ENCODE results near the gene CD276.

Gene CD276

DNA sequence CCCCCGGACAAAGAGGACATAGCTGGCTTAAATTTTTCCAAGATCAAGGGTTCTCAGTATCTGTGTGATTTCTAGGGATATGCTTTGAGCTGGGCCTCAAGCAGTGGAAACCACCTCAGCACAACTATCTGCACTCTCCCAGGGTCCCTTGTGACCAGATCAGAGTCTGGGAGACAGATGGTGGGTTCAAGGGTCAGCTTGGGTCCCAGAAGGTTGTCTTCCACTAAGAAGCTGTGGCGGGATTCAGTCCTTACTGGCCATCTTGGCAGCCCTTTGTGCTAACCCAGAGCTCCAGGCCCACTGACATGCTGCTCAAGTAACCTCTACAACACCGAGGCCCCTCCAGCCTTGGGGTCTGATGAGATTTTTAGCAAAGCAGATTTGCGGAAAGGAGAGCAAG is 66.3 kb downstream of the CD276 start:
- Histone ChIP-seq H3K9me3 (ENCODE audit: insufficient read depth, low read depth, low read length) (no peaks in the 10 kb centered on the region), H3K4me3 (ENCODE audit: low read length) (no peak overlapping the region), H3K9ac (ENCODE audit: low read depth, low read length) (no peak overlapping the region), H3K4me1 (ENCODE audit: insufficient read depth, low read length) (peaks cover 19% of the 10 kb centered on the region; the same call in 1 of the 2 replicates), H3K36me3 (ENCODE audit: insufficient read depth, low read depth, low read length) (no peaks in the 10 kb centered on the region), H3K27me3 (ENCODE audit: insufficient read depth, low read length) (peaks cover 29% of the 10 kb centered on the region), H3K27ac (ENCODE audit: low read length) (no peak overlapping the region)

DNA sequence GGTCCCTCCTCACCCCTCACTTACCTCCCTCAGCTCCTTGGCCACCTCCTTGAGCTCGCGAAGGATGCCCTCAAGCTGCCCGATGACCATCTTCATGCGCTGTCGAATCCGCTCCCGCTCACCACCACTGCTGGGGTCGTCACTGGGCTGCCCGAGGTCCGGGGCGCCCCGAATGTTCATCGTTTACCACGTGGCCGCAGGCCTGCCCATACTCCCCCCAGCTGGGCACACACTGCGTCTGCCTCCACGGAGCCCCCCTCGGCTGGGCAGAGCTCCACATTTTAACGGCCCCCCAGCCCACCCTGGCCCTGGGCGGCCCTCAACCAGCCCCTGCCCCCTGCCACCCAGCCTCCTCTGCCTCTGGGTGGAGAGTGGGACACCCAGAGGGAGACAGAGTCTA is 66.8 kb downstream of the CD276 start:
- Histone ChIP-seq H3K4me3 (ENCODE audit: low read length) (no peak overlapping the region; the same call in 1 of the 2 replicates), H3K27ac (ENCODE audit: low read length) (no peak overlapping the region), H3K9ac (ENCODE audit: low read depth, low read length) (no peak overlapping the region), H3K9me3 (ENCODE audit: insufficient read depth, low read depth, low read length) (no peaks in the 10 kb centered on the region), H3K36me3 (ENCODE audit: insufficient read depth, low read depth, low read length) (no peaks in the 10 kb centered on the region), H3K4me1 (ENCODE audit: insufficient read depth, low read length) (peaks cover 19% of the 10 kb centered on the region; the same call in 1 of the 2 replicates), H3K27me3 (ENCODE audit: insufficient read depth, low read length) (peaks cover 29% of the 10 kb centered on the region)

DNA sequence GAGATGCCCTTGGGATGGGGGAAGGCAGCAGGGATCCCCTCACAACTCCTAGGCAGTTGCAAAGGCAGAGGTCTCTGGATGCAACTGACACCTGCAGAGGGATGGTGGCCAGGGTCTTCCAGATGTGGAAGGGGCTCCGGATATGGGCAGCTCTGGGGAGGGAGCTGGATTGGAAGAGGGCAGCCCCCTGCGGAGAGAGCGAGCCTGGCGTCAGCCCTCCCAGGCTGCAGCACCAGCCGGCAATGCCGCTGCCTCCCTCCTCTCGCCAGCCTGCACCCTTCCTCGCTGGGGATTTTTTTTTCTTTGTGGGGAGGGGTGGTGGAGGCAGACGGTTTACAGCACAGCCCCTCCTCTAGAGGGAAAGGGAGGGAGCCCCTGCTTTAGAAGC is 67.3 kb downstream of the CD276 start:
- Histone ChIP-seq H3K4me3 (ENCODE audit: low read length) (peak overlapping the region; percentile 69), H3K27me3 (ENCODE audit: insufficient read depth, low read length) (peaks cover 29% of the 10 kb centered on the region), H3K9ac (ENCODE audit: low read depth, low read length) (no peak overlapping the region), H3K36me3 (ENCODE audit: insufficient read depth, low read depth, low read length) (no peaks in the 10 kb centered on the region), H3K27ac (ENCODE audit: low read length) (no peak overlapping the region), H3K9me3 (ENCODE audit: insufficient read depth, low read depth, low read length) (no peaks in the 10 kb centered on the region), H3K4me1 (ENCODE audit: insufficient read depth, low read length) (peaks cover 17% of the 10 kb centered on the region; the same call in 1 of the 2 replicates)

DNA sequence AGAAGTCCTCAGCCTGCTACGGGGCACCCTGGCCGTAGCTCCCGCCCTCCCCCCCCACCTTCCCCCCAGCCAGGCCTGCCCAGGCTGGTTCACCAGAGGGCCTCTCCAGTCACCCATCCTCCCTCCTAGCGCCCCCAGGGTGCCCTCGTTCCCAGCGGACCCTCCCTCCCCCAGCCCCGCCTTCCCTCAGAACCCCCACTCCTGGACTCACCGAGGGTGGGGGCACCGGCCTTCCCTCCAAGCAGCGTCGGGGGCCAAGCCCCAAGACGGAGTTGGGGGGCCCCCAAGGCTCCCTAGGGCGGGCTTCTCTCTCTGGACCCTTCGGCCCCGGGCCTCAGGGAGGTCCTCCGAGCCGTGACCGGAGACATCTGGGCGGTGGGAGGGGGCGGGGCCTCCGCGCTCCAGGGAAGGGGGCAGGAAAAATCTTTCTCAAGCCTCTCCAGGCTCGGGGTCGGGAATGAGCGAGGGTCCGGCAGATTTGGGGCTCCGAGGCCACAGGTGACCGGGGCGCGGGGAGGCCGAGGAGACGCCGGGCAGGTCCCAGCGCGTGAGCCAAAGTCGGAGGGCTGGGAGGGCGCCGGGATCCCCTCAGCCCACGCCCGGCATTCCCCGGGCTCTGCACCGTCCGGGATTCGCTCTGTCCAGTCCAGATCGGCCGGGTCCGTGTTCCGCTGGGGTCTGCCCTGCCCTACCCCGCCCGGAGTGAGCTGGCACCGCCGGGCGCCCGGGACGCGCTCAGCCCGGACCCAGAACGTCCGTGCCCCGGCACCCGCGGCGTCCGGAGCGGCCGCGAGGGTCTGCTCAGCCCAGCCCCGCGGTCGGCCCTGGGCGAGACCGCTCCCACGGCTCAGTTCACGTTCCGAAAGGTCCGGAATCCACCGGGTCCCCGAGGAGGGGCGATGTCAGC is 68.0 kb downstream of the CD276 start:
- Histone ChIP-seq H3K9ac (ENCODE audit: low read depth, low read length) (no peak overlapping the region; the same call in 1 of the 2 replicates), H3K27me3 (ENCODE audit: insufficient read depth, low read length) (peaks cover 29% of the 10 kb centered on the region), H3K9me3 (ENCODE audit: insufficient read depth, low read depth, low read length) (no peaks in the 10 kb centered on the region), H3K36me3 (ENCODE audit: insufficient read depth, low read depth, low read length) (no peaks in the 10 kb centered on the region), H3K4me3 (ENCODE audit: low read length) (peak overlapping the region; percentile 69), H3K4me1 (ENCODE audit: insufficient read depth, low read length) (peaks cover 16% of the 10 kb centered on the region; the same call in 1 of the 2 replicates), H3K27ac (ENCODE audit: low read length) (no peak overlapping the region)

DNA sequence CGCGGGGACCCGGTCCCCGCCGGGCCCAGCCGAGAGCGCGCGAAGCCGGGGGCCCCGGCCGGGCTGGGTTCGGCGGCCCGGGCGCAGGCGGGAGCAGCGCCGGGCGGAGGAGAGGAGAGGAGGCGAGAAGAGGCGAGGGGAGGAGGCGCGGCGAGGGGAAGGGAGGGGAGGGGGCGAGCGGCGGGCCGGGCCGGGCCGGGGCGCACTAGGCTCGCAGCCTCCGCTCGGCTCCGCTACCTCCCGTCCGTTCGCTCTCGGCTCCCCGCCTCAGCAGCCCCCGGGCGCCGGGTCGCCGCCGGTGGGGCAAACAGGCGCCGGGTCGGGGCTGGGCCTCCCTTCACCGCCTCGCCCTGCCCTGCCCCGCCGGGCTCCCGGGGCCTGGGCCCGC is 68.6 kb downstream of the CD276 start:
- peaks cover 16% of the 10 kb centered on the region; the same call in 1 of the 2 replicates for H3K4me1 ChIP-seq (ENCODE audit: insufficient read depth, low read length)
- no peak overlapping the region; the same call in 1 of the 2 replicates for H3K9ac ChIP-seq (ENCODE audit: low read depth, low read length)
- H3K36me3 ChIP-seq (ENCODE audit: insufficient read depth, low read depth, low read length): no peaks in the 10 kb centered on the region
- peak overlapping the region; percentile 69; the same call in 1 of the 2 replicates for H3K4me3 ChIP-seq (ENCODE audit: low read length)
- no peak overlapping the region for H3K27ac ChIP-seq (ENCODE audit: low read length)
- peaks cover 29% of the 10 kb centered on the region for H3K27me3 ChIP-seq (ENCODE audit: insufficient read depth, low read length)
- H3K9me3 ChIP-seq (ENCODE audit: insufficient read depth, low read depth, low read length): no peaks in the 10 kb centered on the region

DNA sequence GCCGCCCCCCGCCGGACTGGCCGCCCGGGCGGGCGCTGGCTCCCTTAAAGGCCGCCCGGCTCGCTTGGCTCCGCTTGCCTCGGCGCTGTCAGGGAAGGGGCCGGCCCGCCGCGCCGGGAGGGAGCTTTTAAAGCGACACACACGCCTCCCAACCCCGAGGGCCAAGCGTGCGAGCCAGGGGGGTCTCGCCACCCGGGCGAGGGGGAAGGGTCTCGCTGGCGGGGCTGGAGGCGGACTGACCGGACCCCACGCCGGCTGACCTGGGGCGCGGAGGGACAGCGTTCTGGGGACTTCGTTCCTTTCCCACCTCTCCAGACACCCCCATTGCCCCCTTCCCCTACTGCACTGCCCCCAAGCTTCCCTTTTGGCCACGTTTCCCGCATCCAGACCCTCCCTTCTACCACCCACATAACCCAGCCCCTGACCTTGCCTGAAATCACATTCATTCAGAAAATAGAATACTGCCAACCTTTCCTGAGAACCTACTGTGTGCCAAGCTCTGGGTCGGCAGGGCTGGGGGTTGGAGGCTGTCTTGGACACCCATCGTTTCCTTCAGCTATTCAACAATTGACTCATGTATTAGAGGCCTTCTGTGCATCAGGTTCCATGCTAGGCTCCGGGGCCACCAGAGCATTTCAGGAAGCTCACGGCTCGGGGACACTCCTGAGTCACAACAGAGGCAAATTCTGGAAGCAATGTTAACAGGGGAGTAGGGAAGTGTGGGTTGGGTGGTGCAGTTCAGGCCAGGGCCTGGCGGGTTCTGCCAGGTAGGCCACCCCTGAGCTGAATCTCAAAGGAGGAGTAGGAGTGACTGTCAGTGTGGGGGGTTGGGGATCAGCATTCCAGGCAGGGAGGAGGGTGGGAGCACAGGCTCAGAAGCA is 69.3 kb downstream of the CD276 start, which contains the start of gene INSYN1:
TSS of gene INSYN1 (minus strand) at position 102 of the 881 bp plus-strand sequence. CDS start 2,221 bp downstream, outside the sequence.
- Histone ChIP-seq H3K4me1 (ENCODE audit: insufficient read depth, low read length) (peaks cover 15% of the 10 kb centered on the region; the same call in 1 of the 2 replicates), H3K9me3 (ENCODE audit: insufficient read depth, low read depth, low read length) (no peaks in the 10 kb centered on the region), H3K4me3 (ENCODE audit: low read length) (peak within 1 kb of the TSS; percentile 69), H3K27ac (ENCODE audit: low read length) (no peak within 1 kb of the TSS), H3K36me3 (ENCODE audit: insufficient read depth, low read depth, low read length) (no peaks in the 10 kb centered on the region), H3K9ac (ENCODE audit: low read depth, low read length) (no peak within 1 kb of the TSS; the same call in 1 of the 2 replicates), H3K27me3 (ENCODE audit: insufficient read depth, low read length) (peaks cover 29% of the 10 kb centered on the region)

DNA sequence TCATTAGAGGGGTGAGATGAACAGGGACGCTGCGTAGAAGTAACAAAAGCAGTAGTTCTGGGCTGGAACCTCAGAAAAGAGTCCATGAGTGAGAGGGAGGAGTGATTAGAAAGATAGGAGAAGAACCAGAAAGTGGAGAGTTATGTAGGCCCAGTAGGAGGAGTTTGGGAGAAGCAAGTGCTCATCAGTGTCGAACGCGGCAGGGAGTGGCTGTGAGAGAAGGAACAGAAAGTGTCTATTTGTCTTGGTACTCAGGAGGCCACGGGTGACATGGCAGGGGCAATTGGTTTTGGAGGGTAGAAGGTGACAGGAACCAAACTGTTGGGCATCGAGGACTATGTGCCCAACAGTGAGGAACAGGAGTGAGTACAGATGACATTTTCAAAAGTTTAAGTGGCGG is 70.3 kb downstream of the CD276 start:
- Histone ChIP-seq H3K27me3 (ENCODE audit: insufficient read depth, low read length) (peaks cover 32% of the 10 kb centered on the region), H3K27ac (ENCODE audit: low read length) (no peak overlapping the region), H3K4me3 (ENCODE audit: low read length) (peak overlapping the region; percentile 17; the same call in 1 of the 2 replicates), H3K9me3 (ENCODE audit: insufficient read depth, low read depth, low read length) (no peaks in the 10 kb centered on the region), H3K36me3 (ENCODE audit: insufficient read depth, low read depth, low read length) (no peaks in the 10 kb centered on the region), H3K9ac (ENCODE audit: low read depth, low read length) (no peak overlapping the region), H3K4me1 (ENCODE audit: insufficient read depth, low read length) (peaks cover 11% of the 10 kb centered on the region; the same call in 1 of the 2 replicates)

DNA sequence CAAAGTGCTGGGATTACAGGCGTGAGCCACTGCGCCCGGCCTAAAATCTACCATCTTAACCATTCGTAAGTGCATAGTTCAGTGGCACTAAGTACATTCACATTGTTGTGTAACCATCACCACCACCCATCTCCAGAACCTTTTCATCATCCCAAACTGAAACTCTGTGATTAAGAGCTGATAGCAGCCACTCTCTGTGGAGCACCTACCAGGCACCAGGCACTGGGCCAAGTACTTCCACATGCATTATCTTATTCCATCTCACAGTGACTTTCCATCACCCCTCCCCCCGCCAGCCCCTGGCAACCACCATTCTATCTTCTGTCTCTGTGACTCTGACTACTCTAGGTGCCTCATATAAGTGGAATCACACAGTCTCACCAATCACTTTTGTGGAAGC is 71.3 kb downstream of the CD276 start:
- Histone ChIP-seq H3K4me1 (ENCODE audit: insufficient read depth, low read length) (peaks cover 11% of the 10 kb centered on the region; the same call in 1 of the 2 replicates), H3K9me3 (ENCODE audit: insufficient read depth, low read depth, low read length) (no peaks in the 10 kb centered on the region), H3K27me3 (ENCODE audit: insufficient read depth, low read length) (peaks cover 34% of the 10 kb centered on the region), H3K4me3 (ENCODE audit: low read length) (no peak overlapping the region), H3K27ac (ENCODE audit: low read length) (no peak overlapping the region), H3K9ac (ENCODE audit: low read depth, low read length) (no peak overlapping the region), H3K36me3 (ENCODE audit: insufficient read depth, low read depth, low read length) (no peaks in the 10 kb centered on the region)

DNA sequence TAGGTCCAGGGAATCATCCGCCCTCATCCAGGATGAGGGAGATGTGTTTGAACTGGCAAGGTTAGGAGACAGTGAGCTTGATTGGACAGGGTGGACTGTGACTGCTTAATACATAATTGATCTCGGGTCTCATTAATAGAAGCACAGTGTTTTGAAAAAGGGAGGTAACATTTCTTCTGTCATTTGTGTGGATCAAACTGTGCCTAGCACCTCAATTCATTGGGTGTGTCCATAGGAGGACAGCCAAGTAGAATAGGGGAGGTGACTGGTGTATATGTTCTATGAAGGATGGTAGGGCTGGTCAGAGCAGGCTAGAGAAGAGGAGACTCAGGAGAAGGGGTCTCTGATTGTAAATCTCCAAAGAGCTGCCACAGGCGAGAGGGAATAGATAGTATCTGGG is 71.8 kb downstream of the CD276 start:
- no peak overlapping the region for H3K9ac ChIP-seq (ENCODE audit: low read depth, low read length)
- peaks cover 11% of the 10 kb centered on the region; the same call in 1 of the 2 replicates for H3K4me1 ChIP-seq (ENCODE audit: insufficient read depth, low read length)
- H3K4me3 ChIP-seq (ENCODE audit: low read length): no peak overlapping the region
- no peaks in the 10 kb centered on the region for H3K36me3 ChIP-seq (ENCODE audit: insufficient read depth, low read depth, low read length)
- H3K27me3 ChIP-seq (ENCODE audit: insufficient read depth, low read length): peaks cover 34% of the 10 kb centered on the region
- no peak overlapping the region for H3K27ac ChIP-seq (ENCODE audit: low read length)
- H3K9me3 ChIP-seq (ENCODE audit: insufficient read depth, low read depth, low read length): no peaks in the 10 kb centered on the region

DNA sequence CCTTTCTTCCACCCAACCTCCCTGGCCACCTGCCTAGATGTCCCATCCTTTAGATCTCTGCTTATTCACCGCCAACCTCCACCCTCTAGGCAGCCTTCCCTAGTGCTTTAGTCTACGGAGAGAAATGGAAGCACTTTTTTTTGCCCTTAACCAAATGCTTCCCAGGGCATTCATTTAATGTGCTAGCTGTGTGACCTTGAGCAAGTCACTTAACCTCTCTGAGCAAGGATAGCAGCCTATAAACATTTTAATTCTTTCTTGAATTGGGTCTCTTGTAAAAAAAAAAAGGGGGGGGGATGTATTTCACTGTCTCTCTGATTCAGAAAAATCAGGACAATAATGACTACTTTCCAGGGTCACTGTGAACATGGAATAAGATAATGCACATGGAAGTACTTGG is 72.2 kb downstream of the CD276 start:
- Histone ChIP-seq H3K4me1 (ENCODE audit: insufficient read depth, low read length) (peaks cover 11% of the 10 kb centered on the region; the same call in 1 of the 2 replicates), H3K9me3 (ENCODE audit: insufficient read depth, low read depth, low read length) (no peaks in the 10 kb centered on the region), H3K36me3 (ENCODE audit: insufficient read depth, low read depth, low read length) (no peaks in the 10 kb centered on the region), H3K9ac (ENCODE audit: low read depth, low read length) (no peak overlapping the region), H3K27ac (ENCODE audit: low read length) (no peak overlapping the region), H3K27me3 (ENCODE audit: insufficient read depth, low read length) (peaks cover 34% of the 10 kb centered on the region), H3K4me3 (ENCODE audit: low read length) (no peak overlapping the region)

DNA sequence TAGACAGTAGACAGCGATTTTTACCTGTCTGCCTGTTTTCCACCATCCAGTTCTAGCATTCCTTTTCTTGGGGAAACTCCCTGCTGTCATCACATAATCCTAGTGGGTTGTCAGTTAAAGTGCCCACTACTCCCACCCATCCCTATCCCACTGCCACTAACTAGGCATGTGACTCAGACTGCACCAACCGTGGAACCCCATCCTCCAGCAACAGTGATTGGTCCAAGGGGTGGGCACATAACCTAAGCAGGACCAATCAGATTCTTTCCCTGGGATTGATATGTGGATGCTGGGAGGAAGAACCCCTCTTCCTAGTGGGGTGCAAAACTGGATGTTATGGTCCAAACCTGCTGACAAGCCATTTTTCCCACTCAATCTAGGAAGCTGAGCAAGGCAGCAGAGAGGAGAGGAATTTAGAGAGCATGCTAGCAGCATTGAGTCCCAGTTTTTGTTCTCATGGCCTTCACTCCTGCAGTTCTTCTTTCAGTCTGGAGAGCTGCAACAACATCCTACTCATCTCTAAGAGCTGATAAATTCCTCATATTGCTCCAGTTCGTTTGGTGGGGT is 72.8 kb downstream of the CD276 start:
- Histone ChIP-seq H3K4me1 (ENCODE audit: insufficient read depth, low read length) (peaks cover 11% of the 10 kb centered on the region; the same call in 1 of the 2 replicates), H3K27me3 (ENCODE audit: insufficient read depth, low read length) (peaks cover 31% of the 10 kb centered on the region), H3K4me3 (ENCODE audit: low read length) (no peak overlapping the region), H3K27ac (ENCODE audit: low read length) (no peak overlapping the region), H3K36me3 (ENCODE audit: insufficient read depth, low read depth, low read length) (no peaks in the 10 kb centered on the region), H3K9ac (ENCODE audit: low read depth, low read length) (no peak overlapping the region), H3K9me3 (ENCODE audit: insufficient read depth, low read depth, low read length) (no peaks in the 10 kb centered on the region)

Data from iPS-20b (cell line).